ENCODE results near the gene GADL1.

DNA sequence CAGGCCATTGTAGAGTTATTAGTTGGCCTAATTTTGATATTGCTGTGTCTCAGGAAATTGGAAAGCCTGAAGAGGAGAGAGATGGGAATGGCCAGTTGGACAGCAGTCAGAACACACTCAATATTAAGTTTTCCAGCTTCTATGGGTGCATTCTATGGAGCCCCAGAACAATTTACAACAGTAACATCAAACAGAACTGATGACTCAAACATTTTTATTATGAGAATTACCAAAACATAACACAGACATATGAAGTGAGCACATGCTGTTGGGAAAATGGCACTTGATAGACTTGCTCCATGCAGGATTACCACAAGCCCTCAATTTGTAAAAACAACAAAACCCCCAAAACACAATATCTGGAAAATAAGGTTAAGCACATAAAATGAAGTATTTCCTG lies 104.3 kb downstream of the GADL1 start:
- TF ChIP-seq POLR2AphosphoS5 (IDR thresholded peaks at IDR 0.05; ENCODE audit: low read depth, low read length) (no peak), SIN3A (IDR thresholded peaks at IDR 0.05; ENCODE audit: borderline replicate concordance, insufficient read depth, low read length) (no peak), TAF1 (IDR thresholded peaks at IDR 0.05; ENCODE audit: borderline replicate concordance, insufficient read depth, low read length) (no peak), FOXP2 (optimal IDR thresholded peaks at IDR 0.05; ENCODE audit: borderline replicate concordance, extremely low read depth, extremely low read length, insufficient read depth) (no peak)
- TF ChIP-seq, protein P1, sequence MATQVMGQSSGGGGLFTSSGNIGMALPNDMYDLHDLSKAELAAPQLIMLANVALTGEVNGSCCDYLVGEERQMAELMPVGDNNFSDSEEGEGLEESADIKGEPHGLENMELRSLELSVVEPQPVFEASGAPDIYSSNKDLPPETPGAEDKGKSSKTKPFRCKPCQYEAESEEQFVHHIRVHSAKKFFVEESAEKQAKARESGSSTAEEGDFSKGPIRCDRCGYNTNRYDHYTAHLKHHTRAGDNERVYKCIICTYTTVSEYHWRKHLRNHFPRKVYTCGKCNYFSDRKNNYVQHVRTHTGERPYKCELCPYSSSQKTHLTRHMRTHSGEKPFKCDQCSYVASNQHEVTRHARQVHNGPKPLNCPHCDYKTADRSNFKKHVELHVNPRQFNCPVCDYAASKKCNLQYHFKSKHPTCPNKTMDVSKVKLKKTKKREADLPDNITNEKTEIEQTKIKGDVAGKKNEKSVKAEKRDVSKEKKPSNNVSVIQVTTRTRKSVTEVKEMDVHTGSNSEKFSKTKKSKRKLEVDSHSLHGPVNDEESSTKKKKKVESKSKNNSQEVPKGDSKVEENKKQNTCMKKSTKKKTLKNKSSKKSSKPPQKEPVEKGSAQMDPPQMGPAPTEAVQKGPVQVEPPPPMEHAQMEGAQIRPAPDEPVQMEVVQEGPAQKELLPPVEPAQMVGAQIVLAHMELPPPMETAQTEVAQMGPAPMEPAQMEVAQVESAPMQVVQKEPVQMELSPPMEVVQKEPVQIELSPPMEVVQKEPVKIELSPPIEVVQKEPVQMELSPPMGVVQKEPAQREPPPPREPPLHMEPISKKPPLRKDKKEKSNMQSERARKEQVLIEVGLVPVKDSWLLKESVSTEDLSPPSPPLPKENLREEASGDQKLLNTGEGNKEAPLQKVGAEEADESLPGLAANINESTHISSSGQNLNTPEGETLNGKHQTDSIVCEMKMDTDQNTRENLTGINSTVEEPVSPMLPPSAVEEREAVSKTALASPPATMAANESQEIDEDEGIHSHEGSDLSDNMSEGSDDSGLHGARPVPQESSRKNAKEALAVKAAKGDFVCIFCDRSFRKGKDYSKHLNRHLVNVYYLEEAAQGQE (IDR thresholded peaks at IDR 0.05; ENCODE audit: insufficient read depth in 1 of 2, low read depth in 2 of 2, low read length in 2 of 2), result no peak

Data from PFSK-1 (cell line).